ENCODE results near the gene ERCC6.

The ERCC6 gene

DNA sequence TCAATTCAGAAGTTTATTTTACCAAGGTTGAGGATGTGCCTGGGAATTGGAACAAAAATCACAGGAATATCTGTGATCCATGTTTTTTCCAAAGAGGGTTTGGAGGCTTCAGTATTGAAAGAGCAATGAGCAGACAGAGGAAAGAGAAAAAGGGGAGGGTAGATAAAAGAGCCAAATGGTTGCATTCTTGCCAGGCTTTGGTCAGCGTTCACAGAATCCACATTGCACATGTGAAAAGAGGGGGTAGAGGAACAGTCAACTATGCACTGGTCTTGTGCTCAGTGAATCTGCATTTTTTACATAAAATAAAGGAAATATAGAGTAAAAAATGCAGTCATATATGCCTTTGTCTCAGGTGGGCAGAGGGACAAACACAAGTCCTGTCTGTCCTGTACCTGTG lies 20.6 kb upstream of the ERCC6 start:
- H3K27ac ChIP-seq (ENCODE audit: low read depth, low read length), result no peak overlapping the region
- H4K20me1 ChIP-seq (ENCODE audit: control insufficient read depth, insufficient read depth, low read depth, low read length), result no peaks in the 10 kb centered on the region
- 0 out of 2 replicates have a peak, but pooled peaks cover 2% of the 10 kb centered on the region for H3K27me3 ChIP-seq (ENCODE audit: control insufficient read depth, low read length)
- no peaks in the 10 kb centered on the region for H3K79me2 ChIP-seq (ENCODE audit: control insufficient read depth, low read length)
- no peak overlapping the region for H3K4me2 ChIP-seq (ENCODE audit: low read length)
- H3K9me3 ChIP-seq (ENCODE audit: control insufficient read depth, insufficient read depth, low read length), result no peaks in the 10 kb centered on the region
- no peaks in the 10 kb centered on the region for H3F3A ChIP-seq (ENCODE audit: control insufficient read depth, insufficient read depth)
- no peak overlapping the region for H3K4me3 ChIP-seq (ENCODE audit: low read length)
- TF ChIP-seq EZH2phosphoT487 (IDR thresholded peaks at IDR 0.05; ENCODE audit: borderline replicate concordance, low read length), result no peak
- TF ChIP-seq, protein P1, sequence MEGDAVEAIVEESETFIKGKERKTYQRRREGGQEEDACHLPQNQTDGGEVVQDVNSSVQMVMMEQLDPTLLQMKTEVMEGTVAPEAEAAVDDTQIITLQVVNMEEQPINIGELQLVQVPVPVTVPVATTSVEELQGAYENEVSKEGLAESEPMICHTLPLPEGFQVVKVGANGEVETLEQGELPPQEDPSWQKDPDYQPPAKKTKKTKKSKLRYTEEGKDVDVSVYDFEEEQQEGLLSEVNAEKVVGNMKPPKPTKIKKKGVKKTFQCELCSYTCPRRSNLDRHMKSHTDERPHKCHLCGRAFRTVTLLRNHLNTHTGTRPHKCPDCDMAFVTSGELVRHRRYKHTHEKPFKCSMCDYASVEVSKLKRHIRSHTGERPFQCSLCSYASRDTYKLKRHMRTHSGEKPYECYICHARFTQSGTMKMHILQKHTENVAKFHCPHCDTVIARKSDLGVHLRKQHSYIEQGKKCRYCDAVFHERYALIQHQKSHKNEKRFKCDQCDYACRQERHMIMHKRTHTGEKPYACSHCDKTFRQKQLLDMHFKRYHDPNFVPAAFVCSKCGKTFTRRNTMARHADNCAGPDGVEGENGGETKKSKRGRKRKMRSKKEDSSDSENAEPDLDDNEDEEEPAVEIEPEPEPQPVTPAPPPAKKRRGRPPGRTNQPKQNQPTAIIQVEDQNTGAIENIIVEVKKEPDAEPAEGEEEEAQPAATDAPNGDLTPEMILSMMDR (IDR thresholded peaks at IDR 0.05; ENCODE audit: low read depth, low read length, poor library complexity, severe bottlenecking), result no peak
- H3K36me3 ChIP-seq (ENCODE audit: control insufficient read depth, low read length), result no peaks in the 10 kb centered on the region
- H3K4me1 ChIP-seq (ENCODE audit: control insufficient read depth, low read length), result no peaks in the 10 kb centered on the region
- H3K9me2 ChIP-seq (replicated peaks; ENCODE audit: control insufficient read depth, low read length), result no peaks in the 10 kb centered on the region

DNA sequence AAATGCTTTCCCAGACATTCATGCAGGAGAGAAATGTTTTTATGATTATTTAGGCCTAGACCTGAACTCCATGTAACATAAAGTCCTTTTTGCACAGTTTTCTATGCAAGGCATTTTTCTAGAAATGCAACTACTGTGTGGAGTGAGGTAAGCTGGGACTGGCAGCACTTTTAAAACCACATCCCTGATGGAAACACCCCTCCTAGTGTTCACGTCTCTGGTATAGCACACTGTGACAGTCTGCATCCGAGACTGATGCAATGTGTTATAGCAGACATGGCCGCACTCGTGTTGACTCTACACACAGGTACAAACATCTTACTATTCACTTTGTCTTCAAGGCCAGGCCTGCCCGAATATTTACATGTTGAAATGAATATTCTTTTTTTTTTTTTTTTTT lies 19.3 kb upstream of the ERCC6 start:
- H3K4me3 ChIP-seq (ENCODE audit: low read length), result no peak overlapping the region
- 0 out of 2 replicates have a peak, but pooled peaks cover 2% of the 10 kb centered on the region for H3K27me3 ChIP-seq (ENCODE audit: control insufficient read depth, low read length)
- no peaks in the 10 kb centered on the region for H3K79me2 ChIP-seq (ENCODE audit: control insufficient read depth, low read length)
- no peak overlapping the region for H3K4me2 ChIP-seq (ENCODE audit: low read length)
- no peaks in the 10 kb centered on the region for H3K36me3 ChIP-seq (ENCODE audit: control insufficient read depth, low read length)
- H3K27ac ChIP-seq (ENCODE audit: low read depth, low read length), result no peak overlapping the region
- no peaks in the 10 kb centered on the region for H3K9me3 ChIP-seq (ENCODE audit: control insufficient read depth, insufficient read depth, low read length)
- no peaks in the 10 kb centered on the region for H3K4me1 ChIP-seq (ENCODE audit: control insufficient read depth, low read length)
- H4K20me1 ChIP-seq (ENCODE audit: control insufficient read depth, insufficient read depth, low read depth, low read length), result no peaks in the 10 kb centered on the region
- TF ChIP-seq, protein P1 (IDR thresholded peaks at IDR 0.05; ENCODE audit: low read depth, low read length, poor library complexity, severe bottlenecking), result no peak
- no peak for TF ChIP-seq EZH2phosphoT487 (IDR thresholded peaks at IDR 0.05; ENCODE audit: borderline replicate concordance, low read length)
- no peaks in the 10 kb centered on the region for H3K9me2 ChIP-seq (replicated peaks; ENCODE audit: control insufficient read depth, low read length)
- no peaks in the 10 kb centered on the region for H3F3A ChIP-seq (ENCODE audit: control insufficient read depth, insufficient read depth)

DNA sequence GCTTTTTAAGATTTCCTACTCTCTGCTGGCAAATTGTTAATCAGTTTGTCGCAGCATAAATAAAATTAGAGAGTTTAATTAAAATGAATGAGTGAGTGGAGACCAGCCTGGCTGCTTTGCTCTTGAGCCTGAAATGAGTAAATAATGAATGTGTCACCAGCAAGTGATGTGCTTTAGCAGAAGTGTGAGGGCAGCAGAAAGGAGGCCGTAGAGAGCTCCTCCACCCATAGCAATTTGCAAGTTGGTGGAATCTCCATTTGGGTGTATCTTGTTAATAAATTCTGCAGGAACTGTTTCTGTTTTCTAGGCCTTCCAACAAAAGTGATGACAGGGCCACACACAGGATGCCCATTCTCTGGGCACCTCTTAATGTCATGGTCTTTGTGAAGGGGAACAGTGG lies 18.8 kb upstream of the ERCC6 start:
- Histone ChIP-seq H3K4me2 (ENCODE audit: low read length) (no peak overlapping the region), H3F3A (ENCODE audit: control insufficient read depth, insufficient read depth) (no peaks in the 10 kb centered on the region), H3K79me2 (ENCODE audit: control insufficient read depth, low read length) (no peaks in the 10 kb centered on the region), H4K20me1 (ENCODE audit: control insufficient read depth, insufficient read depth, low read depth, low read length) (no peaks in the 10 kb centered on the region), H3K4me3 (ENCODE audit: low read length) (no peak overlapping the region), H3K9me2 (replicated peaks; ENCODE audit: control insufficient read depth, low read length) (no peaks in the 10 kb centered on the region), H3K27ac (ENCODE audit: low read depth, low read length) (no peak overlapping the region), H3K27me3 (ENCODE audit: control insufficient read depth, low read length) (0 out of 2 replicates have a peak, but pooled peaks cover 2% of the 10 kb centered on the region), H3K9me3 (ENCODE audit: control insufficient read depth, insufficient read depth, low read length) (no peaks in the 10 kb centered on the region), H3K4me1 (ENCODE audit: control insufficient read depth, low read length) (no peaks in the 10 kb centered on the region), H3K36me3 (ENCODE audit: control insufficient read depth, low read length) (no peaks in the 10 kb centered on the region)
- TF ChIP-seq, protein P1 (IDR thresholded peaks at IDR 0.05; ENCODE audit: low read depth, low read length, poor library complexity, severe bottlenecking), result no peak
- TF ChIP-seq EZH2phosphoT487 (IDR thresholded peaks at IDR 0.05; ENCODE audit: borderline replicate concordance, low read length), result no peak
